Breast epithelium (tissue), 3 donors: ENCODE data around the gene AK5.

ENCODE experiments used
- CTCF ChIP-seq, 3 donors: fragments of 450-650 bp; IDR thresholded peaks; one replicate each; pipeline ENCODE4 v1.5.1; 2016 to 2017; ENCODE audit warnings: antibody characterized with exemption in 3 of 3, mild to moderate bottlenecking in 3 of 3, moderate library complexity in 3 of 3
- POLR2A ChIP-seq: fragments of 450-650 bp; IDR thresholded peaks from one replicate; pipeline ENCODE4 v1.6.1; 2016; ENCODE audit warnings: antibody characterized with exemption, mild to moderate bottlenecking, moderate library complexity

GRCh38 chr1:77378723-77379535 lies 97.1 kb downstream of the AK5 start:
- TF ChIP-seq CTCF (IDR thresholded peaks at IDR 0.05) (no peak), POLR2A (no peak)
